HG03196 (cell line): ENCODE measurements around the gene FXYD2.

Experiments used
- ATAC-seq: cut with Tn5 transposase; IDR thresholded peaks from one replicate; pipeline ENCODE4 v1.9.1; 2021; ENCODE audit not compliant: unreplicated experiment

Gene FXYD2

GRCh38 chr11:117836077-117836960, 11.8 kb upstream of the FXYD2 start:
- ATAC-seq = no peak

DNA sequence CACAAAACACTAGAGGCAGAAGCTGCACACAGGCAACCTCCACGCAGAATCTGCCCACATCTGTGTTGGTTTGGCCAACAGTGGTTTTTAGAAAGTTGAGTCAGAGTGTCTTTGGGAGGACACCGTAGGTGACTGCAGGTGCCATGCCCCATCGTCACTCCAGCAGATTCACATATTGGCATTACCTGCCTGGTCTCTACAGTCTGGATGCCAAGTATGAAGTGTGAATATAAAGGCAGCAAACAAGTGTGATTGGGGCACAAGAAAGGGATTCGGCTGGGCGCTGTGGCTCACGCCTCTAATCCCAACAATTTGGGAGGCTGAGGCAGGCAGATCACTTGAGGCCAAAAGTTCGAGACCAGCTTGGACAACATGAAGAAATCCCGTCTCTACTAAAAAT, 11.0 kb upstream of the FXYD2 start:
- no peak for ATAC-seq

DNA sequence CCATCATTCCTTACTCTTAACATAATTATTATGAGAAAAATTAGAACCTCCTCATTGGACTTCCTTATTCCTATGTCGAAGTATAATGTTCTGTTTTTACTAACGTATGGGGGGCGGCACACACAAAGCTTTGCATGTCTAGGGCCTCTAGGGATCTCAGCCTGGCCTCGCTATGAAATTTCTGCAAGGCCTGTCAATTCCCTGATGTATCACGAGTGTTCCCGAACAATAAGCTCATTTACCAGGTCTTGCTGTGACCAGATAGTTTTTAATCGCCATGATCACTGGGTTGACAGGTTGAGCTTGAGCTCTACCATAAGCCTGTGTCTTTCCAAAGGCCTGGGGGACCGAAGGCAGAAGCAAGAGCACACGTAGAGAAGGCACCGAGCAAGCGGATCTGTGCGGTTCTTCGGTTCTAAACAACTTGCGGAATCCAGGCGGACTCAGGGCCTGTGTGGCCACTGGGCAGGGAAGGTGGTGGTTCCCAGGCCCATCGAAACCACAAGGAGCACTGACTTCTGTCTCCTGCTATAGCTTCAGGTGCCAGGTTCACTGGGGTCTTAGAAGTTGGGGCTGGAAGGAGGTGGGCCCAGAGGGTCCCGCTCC, 10.4 kb upstream of the FXYD2 start:
- ATAC-seq = no peak

DNA sequence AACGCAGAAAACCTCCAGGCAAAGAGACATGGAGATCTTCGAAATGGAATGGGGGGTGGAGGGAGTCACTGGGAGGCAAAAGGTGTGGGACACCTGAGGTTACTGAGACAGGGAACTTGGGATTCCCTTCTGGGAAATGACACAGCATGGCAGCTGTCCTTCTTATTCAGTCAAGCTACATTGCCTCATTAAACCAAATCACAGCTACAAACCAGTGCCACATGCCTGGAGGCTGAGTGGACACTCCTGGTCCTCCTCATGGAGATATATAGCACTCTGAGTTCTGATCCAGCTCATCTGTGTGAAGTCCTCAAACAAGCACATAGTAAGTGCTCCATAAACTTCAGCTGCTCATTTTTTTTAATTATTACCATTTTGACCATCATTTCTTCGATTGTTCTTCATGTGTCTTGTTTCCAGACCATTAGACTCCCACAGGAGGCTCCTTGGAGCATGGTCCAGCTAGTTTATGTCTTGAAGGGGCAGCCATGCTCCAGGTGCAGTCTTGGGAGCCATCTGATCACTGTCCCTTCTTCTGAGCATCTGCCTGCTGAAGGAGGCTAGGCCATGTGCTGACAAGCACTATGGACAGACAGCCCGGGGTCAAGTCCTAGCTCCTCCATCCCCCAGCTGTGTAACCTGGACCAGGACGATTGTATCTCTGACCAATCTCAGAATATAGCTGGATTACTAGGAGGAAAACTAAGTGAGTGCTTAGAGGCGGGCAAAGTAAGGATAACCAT, 9.7 kb upstream of the FXYD2 start:
- no peak for ATAC-seq

DNA sequence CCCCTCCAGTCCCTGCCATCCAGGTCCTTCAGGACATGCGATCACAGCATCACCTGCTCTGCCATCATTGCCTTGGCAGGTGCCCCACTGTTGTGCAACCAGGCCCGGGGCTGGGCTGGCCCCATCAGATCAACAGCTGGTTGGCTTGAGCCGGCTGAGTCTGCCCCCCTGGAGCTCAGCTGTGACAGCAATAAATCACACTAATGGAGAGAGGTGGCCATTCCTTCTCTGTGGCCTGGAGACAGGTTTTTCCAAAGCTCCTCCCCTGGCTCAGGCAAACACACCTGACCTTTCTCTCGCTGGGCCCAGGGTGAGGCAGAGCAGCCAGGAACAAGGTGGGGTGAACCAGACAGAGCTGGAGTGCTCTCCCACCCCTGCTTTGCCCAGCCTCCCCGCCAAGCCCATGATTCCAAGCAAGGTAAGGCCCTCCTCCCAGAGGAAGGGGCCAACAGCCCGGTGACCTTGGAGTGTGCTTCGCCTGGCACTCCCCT, 8.9 kb upstream of the FXYD2 start:
- no peak for ATAC-seq

DNA sequence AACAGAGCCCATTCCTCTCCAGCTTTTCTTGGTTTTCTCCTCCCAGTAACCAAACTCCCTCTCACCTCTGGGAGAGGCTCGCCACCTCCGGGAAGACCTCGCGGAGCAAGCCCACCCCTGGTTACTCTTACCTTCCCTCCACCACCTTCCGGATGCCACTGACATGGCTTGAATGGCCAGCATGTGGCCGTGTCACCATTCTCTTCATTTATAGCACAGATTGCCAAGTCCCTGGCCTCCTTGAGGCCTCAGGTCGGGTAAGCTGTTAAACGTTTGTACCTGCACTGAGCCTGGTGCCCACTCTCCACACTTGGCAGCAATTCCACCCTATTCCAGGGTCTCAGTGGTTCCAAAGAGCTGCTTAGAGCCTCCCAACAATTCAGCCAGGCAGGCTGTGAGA, 8.0 kb upstream of the FXYD2 start:
- no peak for ATAC-seq

DNA sequence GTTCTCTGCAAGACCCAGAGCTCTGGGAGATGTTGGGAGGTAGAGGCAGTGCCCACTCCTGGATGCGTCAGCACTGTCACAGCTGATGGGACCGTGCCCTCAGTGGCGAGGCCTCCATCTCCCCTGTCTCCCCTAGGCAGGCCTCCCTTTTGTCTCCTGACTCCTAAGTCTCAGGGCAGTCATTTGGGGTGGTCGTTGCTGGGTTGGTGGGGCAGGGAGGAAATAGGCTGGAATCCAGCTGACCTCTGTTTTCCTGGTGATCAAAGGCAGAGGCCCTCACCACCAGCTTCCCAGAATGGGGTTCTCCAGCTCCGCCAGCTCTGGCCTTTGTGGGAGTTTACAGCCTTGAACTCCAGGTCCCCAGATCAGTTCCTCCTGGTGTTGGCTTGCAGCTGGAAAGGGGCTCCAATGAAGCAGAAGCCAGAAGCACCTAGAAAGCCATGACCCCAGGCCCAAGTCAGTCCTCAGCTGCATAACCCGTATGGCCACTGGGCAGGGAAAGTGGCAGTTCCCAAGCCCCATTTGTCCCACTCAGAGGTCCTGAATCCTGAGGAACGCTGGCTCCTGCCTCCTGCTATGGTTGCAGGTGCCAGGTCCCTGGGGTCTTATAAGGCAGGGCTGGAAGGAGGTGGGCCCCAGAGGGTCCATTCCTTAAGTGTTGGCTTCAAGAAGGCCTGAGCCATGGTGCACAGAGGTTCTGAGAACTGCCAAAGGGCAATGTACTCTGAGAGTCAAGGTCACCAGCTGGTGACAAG, 7.3 kb upstream of the FXYD2 start:
- ATAC-seq = no peak

DNA sequence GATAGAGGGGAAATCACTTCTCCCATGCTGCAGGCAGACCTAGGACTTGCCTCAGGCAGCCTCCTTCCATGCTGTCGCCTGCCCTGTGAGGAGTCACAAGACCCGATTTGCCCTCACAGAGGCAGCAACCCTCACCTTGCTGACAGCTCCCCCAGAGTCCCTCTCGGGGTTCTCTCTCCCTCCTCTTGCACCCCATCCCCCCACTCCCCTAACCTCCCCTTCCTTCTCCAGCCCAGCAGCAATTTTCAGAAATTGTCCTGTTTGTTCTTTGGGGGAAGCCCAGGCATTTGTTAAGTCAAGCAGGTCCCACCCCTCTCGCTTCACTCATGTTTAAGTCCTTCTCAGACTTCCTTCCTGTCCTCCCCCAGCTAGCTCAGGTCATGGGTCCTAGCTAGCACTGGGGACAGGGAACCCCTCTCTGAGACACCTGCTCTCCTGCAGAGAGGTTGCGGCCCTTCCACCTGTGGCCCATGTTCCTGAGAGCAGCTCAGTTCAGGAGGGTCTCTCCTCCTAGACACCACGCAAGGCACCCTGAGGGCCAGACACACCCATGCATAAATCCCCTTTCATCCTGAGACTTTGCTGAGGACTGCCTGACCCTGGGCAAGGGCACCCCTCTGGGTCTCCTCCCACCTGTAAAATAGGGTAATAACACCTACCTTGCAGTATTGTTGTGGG, 6.3 kb upstream of the FXYD2 start:
- ATAC-seq = no peak

- ATAC-seq = no peak
Observed at GRCh38 chr11:117830072-117830471, 5.5 kb upstream of the FXYD2 start.

GRCh38 chr11:117829369-117829725, 4.8 kb upstream of the FXYD2 start:
- ATAC-seq = no peak

- ATAC-seq = peak; percentile 60
Observed at GRCh38 chr11:117828611-117829368, 4.2 kb upstream of the FXYD2 start.

GRCh38 chr11:117827521-117828511, 3.3 kb upstream of the FXYD2 start:
- no peak for ATAC-seq

DNA sequence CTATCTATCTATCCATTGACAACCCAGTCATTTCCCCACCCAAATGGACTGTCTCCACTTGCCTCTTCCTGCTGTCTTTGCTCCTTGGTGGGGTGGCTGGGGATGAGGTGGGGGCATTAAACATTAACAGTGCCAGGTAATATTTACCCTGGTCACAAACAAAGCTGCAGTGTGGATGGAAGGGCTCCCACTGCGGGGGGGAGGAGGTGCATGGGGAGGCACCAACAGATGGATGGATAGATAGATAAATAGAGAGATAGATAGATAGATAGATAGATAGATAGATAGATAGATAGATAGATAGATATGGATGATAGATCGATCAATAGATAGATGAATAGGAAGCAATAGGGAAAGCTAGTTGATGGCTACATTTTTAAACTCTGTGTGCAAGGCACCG, 2.3 kb upstream of the FXYD2 start:
- ATAC-seq = no peak

DNA sequence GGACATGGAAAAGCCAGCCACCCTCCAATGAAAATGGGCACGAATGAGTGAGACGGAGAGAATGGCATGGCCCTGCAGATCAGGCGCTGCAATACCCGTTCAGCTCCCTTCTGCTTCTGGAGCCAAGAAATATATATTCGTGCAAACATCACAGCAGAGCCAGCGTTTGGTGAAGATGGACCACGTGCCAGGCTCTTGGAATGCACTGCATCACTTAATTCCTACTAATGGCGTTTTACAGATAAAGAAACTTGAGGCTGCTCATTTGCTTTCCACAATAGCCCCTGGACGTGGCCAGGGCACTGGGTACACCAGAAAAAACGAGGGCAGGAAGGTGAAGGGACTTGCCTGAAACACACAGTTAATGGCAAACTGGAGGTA, 1.6 kb upstream of the FXYD2 start:
- no peak for ATAC-seq

- no peak for ATAC-seq
Observed at GRCh38 chr11:117825538-117826189, 1.1 kb upstream of the FXYD2 start.

- no peak for ATAC-seq
Observed at GRCh38 chr11:117823946-117824420, 561 bp downstream of the FXYD2 start.

- no peak for ATAC-seq
Observed at GRCh38 chr11:117823294-117823945, 1.1 kb downstream of the FXYD2 start.
